ENCODE measurements around the gene SLC3A2.
"Not testable (repeated sequence)": the region's sequence is repeated elsewhere in the genome, so short reads cannot be mapped to it uniquely, and the experiment has no call there.

SLC3A2 gene

GRCh38 chr11:62931499-62932278 lies 51.0 kb downstream of the SLC3A2 start:
- DNase-seq (ENCODE audit: low read depth): no peak

- no peak for DNase-seq (ENCODE audit: low read depth)
Observed at GRCh38 chr11:62933285-62933684, 52.6 kb downstream of the SLC3A2 start.

GRCh38 chr11:62933750-62934495 lies 53.2 kb downstream of the SLC3A2 start:
- no peak for DNase-seq (ENCODE audit: low read depth)

- DNase-seq (ENCODE audit: low read depth): no peak
Observed at GRCh38 chr11:62934496-62934785, 53.7 kb downstream of the SLC3A2 start.

GRCh38 chr11:62937528-62937927 lies 56.8 kb downstream of the SLC3A2 start:
- not testable (repeated sequence) for DNase-seq (ENCODE audit: low read depth)
